NCI-H69 (cell line): ENCODE data around the gene SNRPD3.
A peak's percentile ranks its signal among the peaks of the same experiment; 100 is the strongest.
"Not testable (repeated sequence)": the region's sequence is repeated elsewhere in the genome, so short reads cannot be mapped to it uniquely, and the experiment has no call there.

Source experiments
- DNase-seq: peaks from one replicate; lab custom pipeline; 2025; lab: John Stamatoyannopoulos, UW

The SNRPD3 gene

GRCh38 chr22:24592058-24592850, 36.5 kb downstream of the SNRPD3 start:
- DNase-seq, result peak; percentile 43

- DNase-seq, result peak; percentile 75
Measured at GRCh38 chr22:24592851-24593558, 37.2 kb downstream of the SNRPD3 start, which contains the start of gene LRRC75B. Gene LRRC75B, minus strand, starts transcription at chr22:24593073. Its CDS starts 34 bp downstream, at chr22:24593039.

- DNase-seq, result not testable (repeated sequence)
Measured at GRCh38 chr22:24593559-24593835, 37.7 kb downstream of the SNRPD3 start.

GRCh38 chr22:24593836-24594568, 38.2 kb downstream of the SNRPD3 start:
- DNase-seq, result no peak

GRCh38 chr22:24594569-24595120, 38.8 kb downstream of the SNRPD3 start:
- no peak for DNase-seq

- no peak for DNase-seq
Measured at GRCh38 chr22:24595228-24595627, 39.4 kb downstream of the SNRPD3 start.

- no peak for DNase-seq
Measured at GRCh38 chr22:24595863-24596262, 40.1 kb downstream of the SNRPD3 start.

GRCh38 chr22:24597076-24597475, 41.3 kb downstream of the SNRPD3 start:
- not testable (repeated sequence) for DNase-seq

- no peak for DNase-seq
Measured at GRCh38 chr22:24599514-24599913, 43.7 kb downstream of the SNRPD3 start.

- peak; percentile 48 for DNase-seq
Measured at GRCh38 chr22:24599958-24600715, 44.3 kb downstream of the SNRPD3 start.

GRCh38 chr22:24601217-24602104, 45.7 kb downstream of the SNRPD3 start:
- DNase-seq, result peak; percentile 66

- not testable (repeated sequence) for DNase-seq
Measured at GRCh38 chr22:24602105-24602749, 46.4 kb downstream of the SNRPD3 start.

- DNase-seq, result peak; percentile 60
Measured at GRCh38 chr22:24602847-24603769, 47.3 kb downstream of the SNRPD3 start, which contains the start of gene GGT1. Gene GGT1, plus strand, starts transcription at chr22:24603193. Its CDS starts 7,889 bp downstream, at chr22:24611082.

GRCh38 chr22:24603770-24604629, 48.2 kb downstream of the SNRPD3 start:
- DNase-seq, result peak; percentile 57

GRCh38 chr22:24606340-24606739, 50.5 kb downstream of the SNRPD3 start:
- DNase-seq, result not testable (repeated sequence)

- not testable (repeated sequence) for DNase-seq
Measured at GRCh38 chr22:24607429-24607983, 51.7 kb downstream of the SNRPD3 start.

- not testable (repeated sequence) for DNase-seq
Measured at GRCh38 chr22:24608327-24608726, 52.5 kb downstream of the SNRPD3 start.
